Measurements from ENCODE around the gene EML6.

GRCh38 chr2:54967759-54968365 is 244.4 kb downstream of the EML6 start:
- TF ChIP-seq CTCF (conservative IDR thresholded peaks at IDR 0.05; ENCODE audit: low read length) (no peak), EZH2phosphoT487 (IDR thresholded peaks at IDR 0.05; ENCODE audit: borderline replicate concordance) (no peak)
